GM12892 (cell line): ENCODE measurements around the gene RNF126.
"Not testable (repeated sequence)": the region's sequence is repeated elsewhere in the genome, so short reads cannot be mapped to it uniquely, and the experiment has no call there.

ENCODE experiments used
- DNase-seq: peaks from one replicate; pipeline ENCODE4 v3.0.0; 2011; ENCODE audit not compliant: insufficient read length
- FAIRE-seq: peaks from 2 replicates; lab custom pipeline; 2011; peaks lifted over from hg19 to GRCh38; lab: Jason Lieb, UNC
- POLR2A ChIP-seq: IDR thresholded peaks from 2 replicates; pipeline ENCODE4 v1.6.1; 2011; ENCODE audit warnings: low read depth, low read length, control low read depth
- POLR2AphosphoS5 ChIP-seq: IDR thresholded peaks from 2 replicates; pipeline ENCODE4 v1.6.1; 2011; ENCODE audit warnings: low read depth, low read length, control low read depth
- TAF1 ChIP-seq: IDR thresholded peaks from 2 replicates; pipeline ENCODE4 v1.6.1; 2011; ENCODE audit warnings: low read depth, mild to moderate bottlenecking, control low read depth, low read length, borderline replicate concordance

Gene RNF126

DNA sequence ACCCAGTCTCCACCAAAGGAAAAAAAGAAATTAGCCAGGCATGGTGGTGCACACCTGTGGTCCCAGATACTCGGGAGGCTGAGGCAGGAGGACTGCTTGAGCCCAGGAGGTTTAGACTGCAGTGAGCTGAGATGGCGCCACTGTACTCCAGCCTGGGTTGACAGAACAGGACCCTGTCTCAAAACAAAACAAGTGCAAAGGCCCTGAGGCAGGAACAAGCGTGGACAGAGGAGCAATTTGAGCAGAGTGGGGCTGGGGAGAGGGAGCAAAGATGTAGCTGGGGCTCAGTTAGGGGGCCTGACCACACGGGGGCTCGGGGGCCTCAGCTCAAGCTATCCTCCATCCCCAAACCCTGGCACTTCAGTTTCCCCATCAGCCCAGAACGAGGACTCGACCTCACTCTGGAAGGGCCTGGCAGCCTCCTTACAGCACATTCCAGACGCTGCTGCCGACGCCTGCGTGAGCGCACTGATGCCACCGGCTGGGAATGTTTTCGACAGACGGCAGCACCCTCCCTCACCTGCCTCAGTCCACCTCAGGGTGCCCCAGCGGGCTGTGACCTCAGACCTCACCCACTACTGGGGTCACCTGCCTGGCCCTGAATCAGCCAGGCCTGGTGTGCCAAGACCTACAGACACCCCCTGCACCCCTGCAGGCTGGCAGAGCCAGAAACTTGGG, 27.9 kb downstream of the RNF126 start:
- DNase-seq (no peak), FAIRE-seq (no peak)
- no peak for TF ChIP-seq POLR2A
- TF ChIP-seq POLR2AphosphoS5 = no peak
- TF ChIP-seq TAF1 = no peak

DNA sequence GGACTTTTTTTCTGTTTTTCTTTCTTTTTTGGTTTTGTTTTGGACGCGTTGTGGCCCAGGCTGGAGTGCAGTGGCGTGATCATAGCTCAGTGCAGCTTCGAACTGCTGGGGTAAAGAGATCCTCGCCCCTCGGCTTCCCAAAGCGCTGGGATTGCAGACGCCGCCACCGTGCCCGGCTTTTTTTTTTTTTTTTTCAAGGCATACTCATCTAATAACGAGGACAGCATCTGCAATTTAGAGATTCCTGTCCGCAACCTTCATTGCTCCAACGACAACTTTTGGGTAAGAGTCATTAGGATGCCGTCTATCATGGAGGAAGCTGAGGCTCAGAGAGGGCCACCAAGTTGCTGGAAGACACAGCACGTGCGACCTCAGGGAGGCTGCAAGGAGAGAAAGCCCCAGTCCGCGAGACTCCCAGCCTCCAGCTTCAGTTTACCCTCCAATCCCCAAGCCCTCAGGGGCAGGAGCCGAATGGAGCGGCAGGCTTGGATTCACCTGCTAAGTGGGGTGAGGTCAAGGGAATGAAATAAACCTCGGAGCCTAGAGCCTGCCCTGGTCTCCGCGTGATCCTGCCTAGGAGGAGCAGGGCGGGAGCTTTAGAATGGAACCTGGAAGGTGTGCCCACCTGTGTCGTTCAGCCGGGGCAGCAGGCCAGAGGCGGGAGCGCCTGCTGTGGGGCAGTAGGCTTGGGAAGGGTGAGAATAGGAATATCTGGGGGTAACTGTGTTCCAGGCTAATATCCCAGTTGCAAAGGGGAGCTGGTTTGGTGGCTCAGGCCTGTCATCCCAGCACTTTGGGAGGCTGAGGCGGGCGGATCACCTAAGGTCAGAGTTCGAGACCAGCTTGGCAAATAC, 29.0 kb downstream of the RNF126 start:
- TF ChIP-seq POLR2AphosphoS5 (no peak), TAF1 (no peak), POLR2A (no peak)
- DNase-seq (no peak), FAIRE-seq (no peak)

DNA sequence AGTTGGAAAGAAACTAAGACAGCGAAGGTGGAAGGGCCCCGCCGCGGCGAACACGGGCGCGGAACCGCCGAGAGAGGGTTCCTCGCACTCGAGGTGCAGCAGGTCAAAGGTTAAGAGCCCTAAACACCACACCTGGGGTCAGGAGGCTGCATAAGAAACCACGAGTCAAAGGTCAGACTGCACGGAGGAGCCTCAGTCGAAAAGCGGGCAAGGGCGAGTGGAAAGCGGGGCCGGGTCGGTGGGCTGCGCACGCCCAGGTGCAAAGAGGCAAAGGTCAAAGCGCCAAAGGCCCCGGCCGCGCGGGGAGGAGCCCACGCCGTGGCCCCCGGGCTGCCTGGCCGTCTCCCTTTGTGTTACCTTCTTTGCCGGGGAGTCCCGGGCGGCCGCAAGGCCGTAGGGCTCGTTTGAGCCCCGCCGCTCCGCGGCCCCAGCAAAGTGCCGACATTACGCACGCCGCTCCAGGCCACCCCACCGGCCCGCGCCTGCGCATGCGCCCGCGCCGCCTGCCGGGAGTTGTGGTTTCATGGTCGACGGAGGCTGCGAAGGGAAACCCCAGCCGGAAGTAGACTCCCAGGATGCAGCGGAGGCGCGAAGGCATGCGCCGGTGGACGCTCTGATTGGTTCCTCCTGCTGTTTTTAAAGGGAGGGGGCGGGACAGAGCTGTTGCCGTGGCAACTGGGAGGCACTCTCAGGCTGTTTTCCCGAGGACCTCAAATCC, 29.8 kb downstream of the RNF126 start, which contains the start of gene POLRMT:
POLRMT (minus strand) TSS at position 470 of the 718 bp plus-strand sequence; CDS start at position 445, 25 bp downstream.
- TF ChIP-seq TAF1 = no peak
- peak; percentile 42; the same call in 1 of the 2 replicates for TF ChIP-seq POLR2A
- FAIRE-seq (peak; percentile 96), DNase-seq (peak; percentile 100)

DNA sequence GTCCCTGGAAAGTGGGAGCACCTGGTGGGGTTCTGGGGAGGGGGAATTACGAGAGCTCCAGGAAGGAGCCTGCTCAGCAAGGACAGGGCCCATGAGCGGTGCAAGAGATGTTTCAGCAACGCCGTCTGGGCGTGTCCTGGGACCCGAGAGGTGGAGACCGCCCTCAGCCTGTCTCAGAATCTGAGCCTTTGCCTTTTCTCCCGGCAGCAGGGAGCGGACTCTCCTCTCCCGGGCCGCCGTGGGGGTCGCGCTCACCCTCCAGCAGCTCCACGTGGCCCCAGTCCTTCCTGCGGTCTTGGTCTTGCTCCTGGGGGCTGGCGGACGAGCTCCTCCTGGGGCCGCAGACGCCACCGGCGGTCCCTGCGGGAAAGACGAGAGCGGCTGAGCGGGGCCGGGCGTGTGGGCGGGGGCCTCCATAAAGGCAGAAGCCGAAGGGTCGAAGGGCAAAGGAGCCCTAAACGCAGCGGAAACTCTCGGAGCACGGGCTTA, 30.4 kb downstream of the RNF126 start:
- FAIRE-seq = no peak
- DNase-seq = peak; percentile 88
- TF ChIP-seq POLR2A (no peak), TAF1 (no peak), POLR2AphosphoS5 (no peak)

DNA sequence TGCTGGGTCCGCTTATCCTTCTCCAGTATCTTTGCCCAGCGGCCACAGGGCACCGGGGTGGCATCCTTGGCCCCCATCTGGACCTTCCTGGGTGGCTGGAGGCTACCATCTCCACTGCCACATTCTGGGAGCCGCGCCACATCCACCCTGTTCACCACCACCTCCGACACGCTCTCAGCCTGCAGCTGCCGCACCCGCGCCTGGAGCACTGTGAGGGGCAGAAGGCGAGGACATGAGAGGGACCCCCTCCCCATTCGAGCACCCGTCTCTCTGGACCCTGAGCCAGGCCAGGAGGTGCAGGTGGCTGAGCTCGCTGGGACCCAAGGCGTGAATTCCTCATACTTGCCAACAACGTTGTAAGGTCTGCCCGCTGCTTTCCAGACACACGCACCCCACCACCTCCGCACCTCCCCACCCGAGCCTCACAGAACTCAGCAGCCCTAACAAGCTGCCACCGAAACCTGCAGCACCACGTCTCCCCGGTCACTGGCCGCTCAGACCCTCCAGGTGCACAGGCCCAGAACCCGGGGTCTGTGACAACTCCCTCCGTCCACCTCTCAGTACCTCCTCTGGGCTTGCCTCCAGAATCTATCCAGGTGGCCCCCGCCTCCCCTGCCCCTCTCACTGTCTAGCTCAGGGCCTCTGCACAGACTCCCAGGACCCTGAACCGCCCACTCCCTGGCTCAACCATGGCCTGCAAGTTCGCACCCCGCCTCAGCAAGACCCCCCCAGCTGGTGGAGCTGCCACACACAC, 32.9 kb downstream of the RNF126 start:
- DNase-seq = no peak
- no peak for FAIRE-seq
- no peak for TF ChIP-seq POLR2A
- TF ChIP-seq TAF1 = no peak
- no peak for TF ChIP-seq POLR2AphosphoS5

DNA sequence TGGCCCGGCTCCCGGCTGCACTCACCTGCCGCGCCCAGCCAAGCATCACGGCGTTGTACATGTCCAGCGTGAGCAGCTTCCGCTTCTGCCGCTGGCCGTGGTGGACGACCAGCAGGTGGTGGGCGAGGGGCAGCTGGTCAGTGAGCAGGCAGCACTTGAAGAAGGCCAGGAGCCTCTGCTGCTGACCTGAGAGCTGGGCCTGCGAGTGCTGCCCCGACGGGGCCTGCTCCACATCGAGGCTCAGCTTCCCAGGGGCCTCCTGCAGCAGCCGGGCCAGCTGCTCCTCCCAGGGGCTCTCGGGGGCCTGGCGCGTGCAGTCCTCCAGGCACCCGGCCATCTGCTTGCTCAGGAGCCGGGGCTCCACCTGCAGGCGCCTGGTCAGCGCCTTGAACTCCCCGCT, 33.5 kb downstream of the RNF126 start:
- FAIRE-seq = not testable (repeated sequence)

DNA sequence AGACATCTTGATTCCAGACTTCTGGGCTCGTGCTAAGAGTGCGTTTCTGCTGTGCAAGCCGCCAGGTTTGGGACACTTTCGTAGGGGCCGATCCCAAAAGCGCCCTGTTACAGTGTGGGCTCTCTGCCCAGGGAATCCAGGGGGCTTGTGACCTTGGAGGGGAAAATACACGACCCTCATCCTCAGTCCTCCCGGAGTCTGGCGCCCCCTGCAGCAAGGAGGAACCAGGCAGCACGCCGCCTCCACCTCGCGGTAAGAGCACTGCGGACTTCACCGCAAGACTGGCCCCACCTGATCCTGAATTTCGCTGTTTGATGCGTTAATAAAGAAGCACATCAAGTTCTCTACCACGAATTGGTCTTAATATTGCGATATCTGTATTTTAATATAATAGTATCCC, 34.8 kb downstream of the RNF126 start:
- no peak for DNase-seq
- TF ChIP-seq TAF1 (no peak), POLR2A (no peak), POLR2AphosphoS5 (no peak)
- no peak for FAIRE-seq

More for the DNA sequence above, 33.5 kb downstream of the RNF126 start:
- not testable (repeated sequence) for DNase-seq

DNA sequence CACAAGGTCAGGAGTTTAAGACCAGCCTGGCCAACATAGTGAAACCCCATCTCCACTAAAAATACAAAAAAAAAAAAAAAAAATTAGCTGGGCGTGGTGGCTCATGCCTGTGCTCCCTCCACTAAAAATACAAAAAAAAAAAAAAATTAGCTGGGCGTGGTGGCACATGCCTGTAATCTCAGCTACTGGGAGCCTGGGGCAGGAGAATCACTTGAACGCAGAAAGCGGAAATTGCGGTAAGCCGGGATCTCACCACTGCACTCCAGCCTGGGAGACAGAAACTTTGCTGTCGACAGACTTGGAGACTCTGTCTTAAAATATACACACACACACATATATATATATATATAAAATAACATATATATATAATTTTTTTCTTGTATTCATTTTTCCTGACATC, 36.4 kb downstream of the RNF126 start:
- DNase-seq, FAIRE-seq: not testable (repeated sequence)

DNA sequence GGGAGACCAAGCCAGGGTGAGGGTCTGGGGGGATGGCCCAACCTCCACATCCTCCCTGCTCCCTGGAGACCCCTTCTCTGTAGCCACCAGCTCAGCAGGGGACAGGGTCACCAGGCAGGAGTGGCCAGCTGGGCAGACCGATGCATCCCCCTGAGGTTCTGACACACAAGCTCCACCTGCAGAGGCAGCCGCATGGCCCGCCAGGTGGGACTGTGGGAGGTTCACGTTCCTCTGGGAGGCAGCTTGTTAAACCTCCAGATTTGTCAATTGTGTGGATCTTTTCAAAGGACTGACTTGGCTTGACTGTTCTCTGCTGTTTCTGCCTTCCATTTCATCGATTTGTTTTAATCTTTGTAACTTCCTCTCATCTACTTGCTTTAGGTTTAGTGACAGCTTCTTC, 37.8 kb downstream of the RNF126 start:
- FAIRE-seq = no peak
- no peak for DNase-seq
- no peak for TF ChIP-seq POLR2A
- no peak for TF ChIP-seq POLR2AphosphoS5
- TF ChIP-seq TAF1 = no peak

DNA sequence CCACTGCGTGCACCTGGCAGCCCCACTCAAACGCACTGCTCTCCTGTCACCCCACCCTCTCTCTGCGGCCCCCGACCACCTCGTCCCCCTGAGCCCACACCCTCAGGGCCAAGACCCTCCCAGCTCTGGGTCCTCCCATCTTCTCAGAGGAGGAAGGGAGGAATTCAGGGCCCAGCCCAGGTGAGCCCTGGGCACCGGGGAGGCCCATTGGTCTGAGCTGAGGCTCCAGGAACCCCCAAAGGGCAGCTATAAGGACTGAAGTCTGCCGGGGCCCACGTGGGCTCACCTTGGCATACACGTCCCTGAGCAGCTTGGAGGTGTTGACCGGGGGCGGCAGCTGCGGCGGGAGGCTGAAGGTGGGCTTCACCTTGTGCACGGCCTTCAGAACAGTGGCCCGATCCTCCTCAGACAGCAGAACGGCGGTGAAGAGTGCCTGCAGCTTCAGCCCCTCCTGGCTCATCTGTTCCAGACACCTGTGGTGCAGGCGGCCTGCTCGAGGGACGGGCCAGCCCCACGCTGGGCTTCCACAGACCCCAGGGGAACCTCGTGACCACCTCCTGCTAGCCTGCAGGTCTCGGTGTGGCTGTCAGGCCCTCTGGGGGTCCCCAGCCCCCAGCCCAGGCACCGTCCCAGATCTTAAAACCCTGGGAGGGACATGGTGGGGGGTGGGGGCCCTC, 38.4 kb downstream of the RNF126 start:
- FAIRE-seq (no peak), DNase-seq (no peak)
- no peak for TF ChIP-seq POLR2AphosphoS5
- TF ChIP-seq POLR2A = no peak
- no peak for TF ChIP-seq TAF1

DNA sequence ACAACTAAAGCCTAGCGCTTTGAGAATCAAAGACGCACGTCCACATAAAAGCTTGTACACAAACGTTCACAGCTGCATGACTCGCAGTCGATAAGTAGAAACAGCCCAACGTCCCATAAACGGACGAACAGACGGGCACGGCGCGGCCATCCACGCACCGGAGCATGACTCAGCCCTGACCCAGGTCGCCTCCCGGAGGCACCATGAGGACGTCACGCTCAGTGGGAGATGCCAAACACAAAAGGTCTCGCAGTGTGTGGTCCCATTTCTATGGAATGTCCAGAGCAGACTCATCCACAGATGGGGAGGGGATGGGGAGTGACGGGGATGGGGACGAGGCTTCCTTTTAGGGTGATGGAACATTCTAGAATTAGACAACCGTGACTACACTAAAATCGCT, 39.0 kb downstream of the RNF126 start:
- no peak for FAIRE-seq

More for the DNA sequence above, 39.0 kb downstream of the RNF126 start:
- DNase-seq = no peak
- TF ChIP-seq TAF1 (no peak), POLR2AphosphoS5 (no peak), POLR2A (no peak)
